CD4-positive, alpha-beta memory T cell (primary cell): ENCODE data around the gene KCNQ1OT1. TPM values are rescaled to one million over a fixed set of nuclear protein-coding genes. Genes with fewer than 3 reads are reported as not detected.

ENCODE experiments used
- CTCF ChIA-PET: fragments of 350-600 bp; sonication (Branson Sonifier 250); formaldehyde crosslinking; loops from one replicate; lab custom pipeline; 2021; ENCODE audit warnings: inconsistent platforms; ENCODE audit not compliant: partially characterized antibody; lab: Charles Lee
- POLR2A ChIA-PET: fragments of 350-600 bp; sonication (Branson Sonifier 250); formaldehyde crosslinking; loops from one replicate; lab custom pipeline; 2021; ENCODE audit not compliant: partially characterized antibody; lab: Charles Lee
- DNase-seq, 5 donors: peaks; one replicate each; pipeline versions ENCODE4 v3.0.0 to v3.0.0-alpha.2; 2020 to 2022; ENCODE audit warnings: mixed read lengths in 1 of 5
- H3K27ac ChIP-seq: one replicate; pipeline ENCODE4 v1.7.0; 2013; ENCODE audit warnings: low read depth, low read length
- H3K27me3 ChIP-seq: 2 replicates; pipeline ENCODE4 v1.7.0; 2013; ENCODE audit warnings: mild to moderate bottlenecking, low read length, moderate library complexity; ENCODE audit not compliant: insufficient read depth
- H3K36me3 ChIP-seq: 2 replicates; pipeline ENCODE4 v1.7.0; 2013; ENCODE audit warnings: mild to moderate bottlenecking, low read length, moderate library complexity; ENCODE audit not compliant: insufficient read depth
- H3K4me1 ChIP-seq: 2 replicates; pipeline ENCODE4 v1.7.0; 2013; ENCODE audit warnings: mild to moderate bottlenecking, low read length, moderate library complexity; ENCODE audit not compliant: insufficient read depth
- H3K4me3 ChIP-seq, 2 donors: one replicate each; pipeline ENCODE4 v1.7.0; 2013; ENCODE audit warnings: low read length in 2 of 2, mild to moderate bottlenecking in 1 of 2
- H3K9me3 ChIP-seq, 2 donors: one replicate each; pipeline ENCODE4 v1.7.0; 2013; ENCODE audit warnings: low read length in 2 of 2, control low read depth in 1 of 2; ENCODE audit not compliant: control insufficient read depth in 1 of 2
- H3K27ac Mint-ChIP-seq, 7 donors: one replicate each; pipeline ENCODE4 v1.8.0; 2020 to 2021; ENCODE audit warnings: mixed read lengths in 7 of 7, mild to moderate bottlenecking in 6 of 7, inconsistent platforms in 3 of 7, moderate library complexity in 3 of 7
- H3K27me3 Mint-ChIP-seq, 2 donors: one replicate each; pipeline ENCODE4 v1.8.0; 2020 to 2021; ENCODE audit warnings: mixed read lengths in 2 of 2
- H3K36me3 Mint-ChIP-seq, 2 donors: one replicate each; pipeline ENCODE4 v1.8.0; 2020 to 2021; ENCODE audit warnings: mixed read lengths in 2 of 2, inconsistent platforms in 1 of 2, mild to moderate bottlenecking in 1 of 2
- H3K4me1 Mint-ChIP-seq, 4 donors: one replicate each; pipeline ENCODE4 v1.8.0; 2020 to 2021; ENCODE audit warnings: mixed read lengths in 4 of 4, mild to moderate bottlenecking in 1 of 4
- H3K4me3 Mint-ChIP-seq, 8 donors: one replicate each; pipeline ENCODE4 v1.8.0; 2020 to 2021; ENCODE audit warnings: mixed read lengths in 8 of 8, mild to moderate bottlenecking in 7 of 8, moderate library complexity in 6 of 8, inconsistent platforms in 3 of 8
- H3K9me3 Mint-ChIP-seq, 8 donors: one replicate each; pipeline ENCODE4 v1.8.0; 2020 to 2021; ENCODE audit warnings: mixed read lengths in 8 of 8, mild to moderate bottlenecking in 5 of 8, inconsistent platforms in 3 of 8, moderate library complexity in 1 of 8
- intact Hi-C: fragments of 100-400 bp; cut with micrococcal nuclease; formaldehyde crosslinking; loops from one replicate; pipeline ENCODE4 v1.15.1; 2023
- polyA plus RNA-seq, 2 donors: library from polyadenylated mRNA; unstranded; fragments of 300-500 nt; fragmentation: Illumina TruSeq; gene quantifications; one replicate each; pipeline ENCODE4 v1.2.3, GENCODE V29; 2021
- total RNA-seq, 2 experiments: library from RNA; stranded (reverse); gene quantifications; one replicate each; pipeline ENCODE4 v1.2.3, GENCODE V29; 2021

Gene KCNQ1OT1
- total and polyA plus RNA-seq, 4 experiments from 2014 or later, result 0.03 to 0.38 (median 0.23) TPM

DNA sequence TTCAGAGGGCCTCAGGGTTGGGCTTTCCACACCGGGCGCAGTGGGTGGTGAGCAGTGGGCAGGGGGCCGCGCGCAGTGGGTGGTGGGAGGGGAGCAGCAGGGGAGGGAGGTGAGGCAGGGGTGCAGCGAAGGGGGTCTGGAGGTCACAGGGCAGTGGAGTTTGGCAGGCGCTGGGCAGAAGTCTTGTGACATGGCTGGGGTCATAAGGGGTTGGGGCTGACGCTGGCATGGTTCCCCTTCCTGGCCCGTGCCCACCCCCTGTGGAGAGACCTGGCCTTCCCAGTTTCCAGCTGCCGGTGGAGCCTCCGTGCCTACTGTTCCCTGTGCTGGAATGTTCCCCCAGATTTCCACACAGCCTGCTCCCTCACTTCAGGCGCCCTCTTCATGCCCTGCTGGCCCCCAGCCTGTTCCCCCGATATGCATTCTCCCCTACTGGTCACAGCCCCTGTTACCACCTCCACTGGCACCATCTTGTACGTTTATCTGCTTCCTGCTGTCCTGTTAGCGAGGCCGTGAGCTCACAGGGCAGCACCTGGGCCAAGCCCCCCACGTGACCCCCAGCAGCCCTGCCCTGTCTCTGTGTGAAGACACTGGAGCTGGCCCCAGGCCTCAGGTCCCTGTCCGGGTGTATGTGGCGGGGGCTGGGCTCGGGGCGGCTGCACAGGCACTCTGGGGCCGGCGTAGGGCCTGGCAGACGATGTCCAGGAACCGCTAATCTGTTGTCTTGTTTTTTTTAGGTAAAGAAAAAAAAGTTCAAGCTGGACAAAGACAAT, 111.6 kb downstream of the KCNQ1OT1 start:
- Mint-ChIP-seq H3K4me3 (no peak overlapping the region), H3K27ac (peak overlapping the region in 1 of 7 donors; percentile 61), H3K9me3 (no peaks in the 10 kb centered on the region), H3K36me3 (peaks cover 24 to 33% of the 10 kb centered on the region in 2 donors), H3K27me3 (no peaks in the 10 kb centered on the region), H3K4me1 (no peaks in the 10 kb centered on the region)
- Histone ChIP-seq H3K9me3 (no peaks in the 10 kb centered on the region), H3K27me3 (no peaks in the 10 kb centered on the region), H3K4me1 (no peaks in the 10 kb centered on the region), H3K36me3 (no peaks in the 10 kb centered on the region), H3K27ac (no peak overlapping the region), H3K4me3 (no peak overlapping the region)
- intact Hi-C loops, result no loop called here
- ChIA-PET CTCF (no interaction called here), POLR2A (no interaction called here)
- DNase-seq, result no peak

DNA sequence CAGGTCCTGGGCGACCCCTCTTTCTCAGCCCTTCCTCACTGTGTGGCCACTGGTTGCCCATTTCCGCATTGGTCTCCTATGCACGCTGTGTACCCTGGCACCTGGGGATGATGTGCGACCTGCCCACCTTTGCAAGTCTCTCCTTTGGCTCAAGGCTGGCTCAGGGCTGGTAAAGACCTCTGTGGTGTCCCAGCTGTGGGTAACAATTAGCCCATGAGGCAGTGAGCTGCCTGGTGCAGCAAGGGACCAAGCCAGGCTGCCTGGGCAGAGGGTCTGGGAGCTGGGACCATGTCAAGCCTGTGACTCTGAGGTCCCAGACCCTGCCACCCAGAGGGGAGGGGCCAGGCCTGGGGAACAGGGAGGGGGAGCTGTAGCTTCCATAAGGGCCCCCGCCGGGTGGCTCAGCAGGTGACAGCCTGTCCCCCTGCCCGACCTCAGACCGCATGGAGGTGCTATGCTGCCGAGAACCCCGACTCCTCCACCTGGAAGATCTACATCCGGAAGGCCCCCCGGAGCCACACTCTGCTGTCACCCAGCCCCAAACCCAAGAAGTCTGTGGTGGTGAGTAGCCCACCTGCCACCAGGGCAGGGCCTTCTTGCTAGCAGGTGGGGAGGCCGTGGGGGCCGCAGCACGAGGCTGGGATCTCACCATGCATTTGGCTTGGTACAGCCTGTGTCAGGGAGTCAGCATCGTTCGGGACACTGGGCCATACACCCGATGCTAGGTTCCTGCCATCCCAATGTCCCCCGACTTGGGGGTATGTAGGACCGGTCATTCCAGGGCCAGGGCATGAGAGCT, 112.5 kb downstream of the KCNQ1OT1 start:
- Histone ChIP-seq H3K27me3 (no peaks in the 10 kb centered on the region), H3K9me3 (no peaks in the 10 kb centered on the region), H3K4me3 (no peak overlapping the region), H3K4me1 (no peaks in the 10 kb centered on the region), H3K36me3 (no peaks in the 10 kb centered on the region), H3K27ac (no peak overlapping the region)
- ChIA-PET CTCF (no interaction called here), POLR2A (no interaction called here)
- Mint-ChIP-seq H3K27me3 (no peaks in the 10 kb centered on the region), H3K27ac (no peak overlapping the region), H3K4me1 (no peaks in the 10 kb centered on the region), H3K9me3 (no peaks in the 10 kb centered on the region), H3K36me3 (peaks cover 18 to 30% of the 10 kb centered on the region in 2 donors), H3K4me3 (no peak overlapping the region)
- intact Hi-C loops, result no loop called here
- no peak for DNase-seq

DNA sequence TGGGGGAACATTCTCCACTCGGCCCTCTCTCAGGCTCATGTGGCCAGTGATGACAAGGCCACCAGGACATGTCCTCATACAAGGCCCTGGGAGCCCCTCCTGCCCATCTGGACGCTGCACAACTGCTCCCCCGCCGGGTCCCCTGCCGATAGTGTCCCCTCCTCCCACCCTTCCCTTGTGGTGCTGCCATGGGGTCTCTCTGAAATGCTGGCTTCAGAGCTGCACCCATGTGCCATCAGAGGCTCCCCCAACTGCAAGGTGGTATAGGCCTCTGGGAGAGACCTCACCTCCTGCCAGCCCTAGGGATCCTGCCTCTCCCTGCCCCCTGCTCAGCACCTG, 113.0 kb downstream of the KCNQ1OT1 start:
- H3K9me3 ChIP-seq, result no peaks in the 10 kb centered on the region
- intact Hi-C loops, result no loop called here
- Mint-ChIP-seq H3K4me3 (no peak overlapping the region), H3K27me3 (no peaks in the 10 kb centered on the region), H3K36me3 (peaks cover 14 to 26% of the 10 kb centered on the region in 2 donors), H3K27ac (no peak overlapping the region), H3K4me1 (no peaks in the 10 kb centered on the region), H3K9me3 (no peaks in the 10 kb centered on the region)
- ChIA-PET POLR2A (no interaction called here), CTCF (no interaction called here)
- no peaks in the 10 kb centered on the region for H3K27me3 ChIP-seq
- no peak for DNase-seq
- H3K4me3 ChIP-seq, result no peak overlapping the region
- H3K36me3 ChIP-seq, result no peaks in the 10 kb centered on the region
- no peak overlapping the region for H3K27ac ChIP-seq
- H3K4me1 ChIP-seq, result no peaks in the 10 kb centered on the region

DNA sequence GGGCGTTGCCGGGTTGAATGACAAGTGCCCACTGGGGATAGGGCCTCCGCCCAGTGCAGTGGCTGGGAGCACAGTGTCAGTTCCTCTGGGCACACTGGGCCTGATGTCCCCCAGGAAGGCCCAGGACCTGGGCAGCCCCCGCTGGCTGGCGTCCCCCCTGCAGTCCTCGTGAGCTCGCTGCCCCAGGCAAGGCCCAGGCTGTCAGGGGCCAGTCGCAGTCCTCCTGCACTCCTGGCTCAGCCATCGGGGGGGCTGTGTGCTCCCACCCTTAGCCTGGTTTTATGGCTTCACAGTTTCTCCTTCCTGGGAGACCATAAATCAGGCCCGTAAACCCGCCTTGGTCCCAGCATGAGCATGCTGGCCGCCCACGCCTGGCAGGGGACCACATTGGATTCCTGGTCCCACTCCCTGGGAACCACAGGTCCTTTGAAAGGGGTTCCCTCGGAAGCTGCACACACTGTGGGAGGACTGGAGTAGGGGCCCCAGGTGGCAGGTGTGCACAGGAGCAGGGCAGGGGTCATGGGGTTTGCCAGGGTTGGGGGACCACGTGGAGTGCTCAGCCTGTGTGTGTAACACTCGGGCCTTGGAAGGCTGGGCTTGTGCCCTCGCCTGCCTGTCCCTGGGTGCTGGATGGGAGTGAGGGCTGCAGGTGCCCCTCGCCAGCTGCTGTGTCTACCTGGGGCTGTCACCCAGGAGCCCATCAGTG, 113.6 kb downstream of the KCNQ1OT1 start:
- Mint-ChIP-seq H3K27me3 (no peaks in the 10 kb centered on the region), H3K36me3 (peaks cover 14 to 23% of the 10 kb centered on the region in 2 donors), H3K4me1 (no peaks in the 10 kb centered on the region), H3K4me3 (no peak overlapping the region), H3K27ac (no peak overlapping the region), H3K9me3 (no peaks in the 10 kb centered on the region)
- no peak for DNase-seq
- Histone ChIP-seq H3K4me3 (no peak overlapping the region), H3K4me1 (no peaks in the 10 kb centered on the region), H3K9me3 (no peaks in the 10 kb centered on the region), H3K27ac (no peak overlapping the region), H3K36me3 (no peaks in the 10 kb centered on the region), H3K27me3 (no peaks in the 10 kb centered on the region)
- ChIA-PET CTCF (no interaction called here), POLR2A (no interaction called here)
- intact Hi-C loops, result no loop called here

DNA sequence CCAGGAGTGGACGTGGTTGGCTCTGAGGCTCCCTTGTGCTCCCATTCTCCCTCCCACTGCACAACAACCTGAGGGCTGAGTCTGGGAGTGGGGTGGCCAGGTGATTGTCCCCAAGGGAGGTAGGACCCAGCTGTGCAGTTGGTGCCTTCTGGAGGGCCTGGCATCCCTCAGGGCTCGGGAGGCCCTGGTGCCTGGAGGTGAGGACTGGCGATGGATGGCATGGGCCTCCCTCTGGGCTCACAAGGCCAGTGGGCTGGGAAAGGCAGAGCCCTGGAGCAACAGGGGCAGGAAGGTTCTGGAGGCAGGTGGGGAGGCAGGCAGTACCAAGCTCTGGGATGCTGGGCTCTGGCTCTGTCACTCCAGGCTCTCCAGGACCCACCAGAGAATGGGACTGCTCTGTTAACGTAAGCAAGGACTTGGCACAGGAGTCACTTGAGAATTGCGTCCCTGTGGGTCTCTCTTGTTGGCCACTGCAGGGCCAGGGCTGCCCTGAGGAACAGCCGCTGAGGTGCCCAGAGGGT, 114.2 kb downstream of the KCNQ1OT1 start:
- no peaks in the 10 kb centered on the region for H3K36me3 ChIP-seq
- Mint-ChIP-seq H3K27ac (no peak overlapping the region), H3K9me3 (no peaks in the 10 kb centered on the region), H3K4me3 (no peak overlapping the region), H3K36me3 (peaks cover 10 to 20% of the 10 kb centered on the region in 2 donors), H3K4me1 (no peaks in the 10 kb centered on the region), H3K27me3 (no peaks in the 10 kb centered on the region)
- ChIA-PET POLR2A (no interaction called here), CTCF (no interaction called here)
- no peak for DNase-seq
- H3K27ac ChIP-seq, result no peak overlapping the region
- no peaks in the 10 kb centered on the region for H3K9me3 ChIP-seq
- no peak overlapping the region for H3K4me3 ChIP-seq
- no peaks in the 10 kb centered on the region for H3K4me1 ChIP-seq
- intact Hi-C loops, result no loop called here
- no peaks in the 10 kb centered on the region for H3K27me3 ChIP-seq

DNA sequence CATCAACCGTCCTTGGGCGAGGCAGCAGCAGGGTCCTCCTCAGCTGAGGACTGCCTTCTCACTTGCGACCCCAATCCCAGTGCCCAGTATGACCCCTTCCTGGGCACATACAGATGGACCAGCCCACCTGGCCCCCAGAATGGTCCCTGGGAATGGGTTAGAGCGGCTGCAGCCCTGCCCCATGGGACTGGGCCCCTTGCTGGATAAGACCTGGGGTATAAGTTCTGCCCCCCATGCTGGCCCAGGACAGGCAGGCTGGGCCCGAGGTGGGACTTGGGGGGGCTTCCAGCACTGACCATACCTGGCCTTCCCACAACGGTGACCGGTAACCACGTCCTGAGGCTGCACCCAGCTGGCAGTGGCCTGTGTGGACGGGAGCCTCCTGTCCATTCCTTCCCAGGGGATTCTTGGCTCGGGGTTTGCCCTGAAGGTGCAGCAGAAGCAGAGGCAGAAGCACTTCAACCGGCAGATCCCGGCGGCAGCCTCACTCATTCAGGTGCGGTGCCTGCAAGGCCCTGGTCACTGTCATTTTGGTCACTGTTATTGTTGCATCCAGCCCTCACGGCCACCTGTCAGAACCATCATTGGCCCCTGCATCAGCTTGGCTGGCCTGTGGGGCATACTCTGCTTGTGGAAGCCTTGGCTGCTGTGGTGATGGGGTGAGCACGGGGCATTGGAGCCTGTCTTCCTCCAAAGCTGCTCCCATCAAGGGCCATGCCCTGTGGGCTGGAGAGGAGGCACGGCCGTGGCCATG, 114.8 kb downstream of the KCNQ1OT1 start:
- Histone ChIP-seq H3K27me3 (no peaks in the 10 kb centered on the region), H3K36me3 (no peaks in the 10 kb centered on the region), H3K27ac (no peak overlapping the region), H3K4me1 (no peaks in the 10 kb centered on the region), H3K4me3 (no peak overlapping the region), H3K9me3 (no peaks in the 10 kb centered on the region)
- DNase-seq, result no peak
- Mint-ChIP-seq H3K9me3 (no peaks in the 10 kb centered on the region), H3K27ac (no peak overlapping the region), H3K4me1 (no peaks in the 10 kb centered on the region), H3K4me3 (no peak overlapping the region), H3K27me3 (no peaks in the 10 kb centered on the region), H3K36me3 (peaks cover 4 to 15% of the 10 kb centered on the region in 2 donors)
- ChIA-PET POLR2A (no interaction called here), CTCF (no interaction called here)
- intact Hi-C loops, result no loop called here

DNA sequence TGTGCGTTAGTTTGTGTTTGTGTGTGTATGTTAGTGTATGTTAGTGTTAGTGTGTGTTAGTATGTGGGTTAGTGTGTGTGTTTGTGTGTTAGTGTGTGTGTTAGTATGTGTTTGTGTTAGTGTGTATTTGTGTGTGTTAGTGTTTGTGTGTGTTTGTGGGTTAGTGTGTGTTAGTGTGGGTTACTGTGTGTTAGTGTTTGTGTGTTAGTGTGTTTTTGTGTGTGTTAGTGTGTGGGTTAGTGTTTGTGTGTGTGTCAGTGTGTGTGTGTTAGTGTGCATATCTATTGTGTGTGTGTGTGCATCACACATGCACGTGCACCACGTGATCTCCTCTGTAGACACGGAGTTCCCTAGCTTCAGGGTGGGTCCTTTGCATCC, 115.4 kb downstream of the KCNQ1OT1 start:
- H3K4me3 ChIP-seq, result no peak overlapping the region
- intact Hi-C loops, result no loop called here
- Mint-ChIP-seq H3K27me3 (no peaks in the 10 kb centered on the region), H3K27ac (no peak overlapping the region), H3K4me1 (no peaks in the 10 kb centered on the region), H3K4me3 (no peak overlapping the region), H3K9me3 (no peaks in the 10 kb centered on the region), H3K36me3 (peaks cover 0 to 10% of the 10 kb centered on the region in 2 donors)
- H3K27ac ChIP-seq, result no peak overlapping the region
- H3K36me3 ChIP-seq, result no peaks in the 10 kb centered on the region
- ChIA-PET POLR2A (no interaction called here), CTCF (no interaction called here)
- H3K9me3 ChIP-seq, result no peaks in the 10 kb centered on the region
- no peak for DNase-seq
- H3K4me1 ChIP-seq, result no peaks in the 10 kb centered on the region
- no peaks in the 10 kb centered on the region for H3K27me3 ChIP-seq
